ENCODE data around the gene APOBEC4. TPM values are rescaled to one million over a fixed set of nuclear protein-coding genes. Genes with fewer than 3 reads are reported as not detected.

APOBEC4 gene
- total and polyA plus RNA-seq, 2 of the 4 experiments (the other 2 are of a cell fraction): not detected

DNA sequence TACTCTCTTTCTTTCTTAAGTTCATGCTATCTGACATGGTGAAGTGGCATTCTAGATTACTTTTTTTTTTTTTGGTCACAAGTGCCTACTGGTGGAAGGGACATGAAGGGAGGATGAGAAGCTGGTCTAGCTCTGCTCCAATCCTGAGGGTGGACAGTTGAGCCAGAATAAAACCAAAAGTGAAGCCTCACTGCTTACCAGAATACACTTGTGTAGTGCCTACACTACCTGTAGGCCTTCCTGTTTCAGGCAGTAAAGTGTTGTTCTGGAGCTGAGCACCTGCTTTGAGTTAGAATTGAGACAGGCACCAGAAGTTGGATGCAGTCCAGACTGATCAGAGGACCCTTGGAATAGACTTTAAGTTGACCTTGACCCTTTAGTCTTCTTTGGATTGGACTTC is 40.4 kb upstream of the APOBEC4 start:
- POLR2A ChIA-PET (ENCODE audit: unreplicated experiment): no interaction called here

More for the DNA sequence above, 40.4 kb upstream of the APOBEC4 start:
- Histone ChIP-seq H3K23ac (ENCODE audit: low read depth, low read length) (no peak overlapping the region), H3K56ac (ENCODE audit: extremely low read depth, insufficient read depth, low read length) (no peak overlapping the region), H3K27me3 (ENCODE audit: control insufficient read depth, insufficient read depth, low read length) (no peaks in the 10 kb centered on the region), H3K9me1 (ENCODE audit: insufficient read depth, low read length) (no peaks in the 10 kb centered on the region), H2AK9ac (replicated peaks; ENCODE audit: low read depth, low read length, poor library complexity) (no peak overlapping the region), H3K9me3 (ENCODE audit: control insufficient read depth, insufficient read depth, low read length) (no peaks in the 10 kb centered on the region), H3K9ac (ENCODE audit: low read depth, low read length) (no peak overlapping the region), H3K27ac (ENCODE audit: insufficient read depth, low read length) (no peak overlapping the region), H2BK20ac (ENCODE audit: low read depth, low read length) (no peak overlapping the region), H3K4me2 (ENCODE audit: low read depth, low read length) (no peak overlapping the region), H2BK120ac (ENCODE audit: low read depth, low read length) (no peak overlapping the region), H2AFZ (replicated peaks; ENCODE audit: low read length, poor library complexity) (no peak overlapping the region), H3K18ac (ENCODE audit: low read depth, low read length) (no peak overlapping the region), H3K4me3 (ENCODE audit: insufficient read depth, low read depth, low read length) (no peak overlapping the region), H4K5ac (ENCODE audit: low read depth, low read length) (no peak overlapping the region), H3K4ac (ENCODE audit: low read depth, low read length) (no peak overlapping the region), H2BK15ac (ENCODE audit: low read depth, low read length) (no peak overlapping the region), H2BK5ac (ENCODE audit: low read depth, low read length, poor library complexity, severe bottlenecking) (no peak overlapping the region), H3K79me1 (ENCODE audit: low read depth in 1 of 2, low read length in 2 of 2) (no peaks in the 10 kb centered on the region; a peak in 1 of 4 replicates), H2AK5ac (ENCODE audit: low read depth, low read length) (no peak overlapping the region), H3K36me3 (ENCODE audit: control insufficient read depth, insufficient read depth, low read length) (no peaks in the 10 kb centered on the region), H4K8ac (ENCODE audit: low read depth in 2 of 2, low read length in 2 of 2) (no peak overlapping the region), H4K20me1 (ENCODE audit: insufficient read depth, low read length) (no peaks in the 10 kb centered on the region; the same call in 1 of the 2 replicates), H3K14ac (replicated peaks; ENCODE audit: low read depth, low read length) (no peak overlapping the region), H4K91ac (ENCODE audit: insufficient read depth, low read depth, low read length) (no peak overlapping the region), H3K4me1 (ENCODE audit: control insufficient read depth, insufficient read depth, low read length) (no peaks in the 10 kb centered on the region)
- TF ChIP-seq MAZ (IDR thresholded peaks at IDR 0.05; ENCODE audit: borderline replicate concordance, low read depth, low read length): no peak
- TF ChIP-seq, protein P1, sequence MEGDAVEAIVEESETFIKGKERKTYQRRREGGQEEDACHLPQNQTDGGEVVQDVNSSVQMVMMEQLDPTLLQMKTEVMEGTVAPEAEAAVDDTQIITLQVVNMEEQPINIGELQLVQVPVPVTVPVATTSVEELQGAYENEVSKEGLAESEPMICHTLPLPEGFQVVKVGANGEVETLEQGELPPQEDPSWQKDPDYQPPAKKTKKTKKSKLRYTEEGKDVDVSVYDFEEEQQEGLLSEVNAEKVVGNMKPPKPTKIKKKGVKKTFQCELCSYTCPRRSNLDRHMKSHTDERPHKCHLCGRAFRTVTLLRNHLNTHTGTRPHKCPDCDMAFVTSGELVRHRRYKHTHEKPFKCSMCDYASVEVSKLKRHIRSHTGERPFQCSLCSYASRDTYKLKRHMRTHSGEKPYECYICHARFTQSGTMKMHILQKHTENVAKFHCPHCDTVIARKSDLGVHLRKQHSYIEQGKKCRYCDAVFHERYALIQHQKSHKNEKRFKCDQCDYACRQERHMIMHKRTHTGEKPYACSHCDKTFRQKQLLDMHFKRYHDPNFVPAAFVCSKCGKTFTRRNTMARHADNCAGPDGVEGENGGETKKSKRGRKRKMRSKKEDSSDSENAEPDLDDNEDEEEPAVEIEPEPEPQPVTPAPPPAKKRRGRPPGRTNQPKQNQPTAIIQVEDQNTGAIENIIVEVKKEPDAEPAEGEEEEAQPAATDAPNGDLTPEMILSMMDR (conservative IDR thresholded peaks at IDR 0.05; ENCODE audit: low read depth, low read length): no peak
- no peak for TF ChIP-seq CHD1 (IDR thresholded peaks at IDR 0.05; ENCODE audit: low read depth, low read length)
- TF ChIP-seq, protein P2, sequence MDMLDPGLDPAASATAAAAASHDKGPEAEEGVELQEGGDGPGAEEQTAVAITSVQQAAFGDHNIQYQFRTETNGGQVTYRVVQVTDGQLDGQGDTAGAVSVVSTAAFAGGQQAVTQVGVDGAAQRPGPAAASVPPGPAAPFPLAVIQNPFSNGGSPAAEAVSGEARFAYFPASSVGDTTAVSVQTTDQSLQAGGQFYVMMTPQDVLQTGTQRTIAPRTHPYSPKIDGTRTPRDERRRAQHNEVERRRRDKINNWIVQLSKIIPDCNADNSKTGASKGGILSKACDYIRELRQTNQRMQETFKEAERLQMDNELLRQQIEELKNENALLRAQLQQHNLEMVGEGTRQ (IDR thresholded peaks at IDR 0.05; ENCODE audit: low read depth, low read length): no peak
- TF ChIP-seq, protein P3, sequence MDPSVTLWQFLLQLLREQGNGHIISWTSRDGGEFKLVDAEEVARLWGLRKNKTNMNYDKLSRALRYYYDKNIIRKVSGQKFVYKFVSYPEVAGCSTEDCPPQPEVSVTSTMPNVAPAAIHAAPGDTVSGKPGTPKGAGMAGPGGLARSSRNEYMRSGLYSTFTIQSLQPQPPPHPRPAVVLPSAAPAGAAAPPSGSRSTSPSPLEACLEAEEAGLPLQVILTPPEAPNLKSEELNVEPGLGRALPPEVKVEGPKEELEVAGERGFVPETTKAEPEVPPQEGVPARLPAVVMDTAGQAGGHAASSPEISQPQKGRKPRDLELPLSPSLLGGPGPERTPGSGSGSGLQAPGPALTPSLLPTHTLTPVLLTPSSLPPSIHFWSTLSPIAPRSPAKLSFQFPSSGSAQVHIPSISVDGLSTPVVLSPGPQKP (IDR thresholded peaks at IDR 0.05; ENCODE audit: borderline replicate concordance, low read depth, low read length): no peak
- TF ChIP-seq FOS (IDR thresholded peaks at IDR 0.05; ENCODE audit: low read depth, low read length): no peak
- no peak for TF ChIP-seq BHLHE40 (IDR thresholded peaks at IDR 0.05; ENCODE audit: low read depth, low read length)
- no peak for TF ChIP-seq CEBPB (IDR thresholded peaks at IDR 0.05; ENCODE audit: low read depth, low read length)
- TF ChIP-seq MXI1 (IDR thresholded peaks at IDR 0.05; ENCODE audit: borderline replicate concordance, low read depth, low read length): no peak
- no peak for TF ChIP-seq RFX5 (IDR thresholded peaks at IDR 0.05; ENCODE audit: low read depth, low read length)
- TF ChIP-seq RCOR1 (IDR thresholded peaks at IDR 0.05; ENCODE audit: insufficient replicate concordance, low read length): no peak
- TF ChIP-seq POLR2A (IDR thresholded peaks at IDR 0.05; ENCODE audit: low read depth, low read length): no peak
- TF ChIP-seq MAFK (IDR thresholded peaks at IDR 0.05; ENCODE audit: low read depth, low read length): no peak
- TF ChIP-seq NFE2L2 (IDR thresholded peaks at IDR 0.05; ENCODE audit: low read depth, low read length): no peak
- no peak for TF ChIP-seq RAD21 (IDR thresholded peaks at IDR 0.05; ENCODE audit: low read length)
- no peak for TF ChIP-seq SMC3 (IDR thresholded peaks at IDR 0.05; ENCODE audit: low read depth, low read length)
- intact Hi-C loops (cut with micrococcal nuclease) (no loop called here), dilution Hi-C loops (cut with HindIII; ENCODE audit: low sequenced_read_pairs, unreplicated experiment) (no loop called here), in situ Hi-C loops (cut with MboI; ENCODE audit: low sequenced_read_pairs) (no loop called here)
- ATAC-seq (ENCODE audit: low read depth): no peak
- CTCF ChIA-PET: interaction anchor here (0.6 to 1.1 kb wide), 2 partner anchors 222 to 749 kb away, joined by 3 to 5 read pairs; no protein-coding TSS in a partner anchor
- no peak for DNase-seq
- no TSS peak for BruUV-seq (replicated peaks)
